HG03460 (cell line): Measurements from ENCODE around the gene SMAP1.

Source experiments
- ATAC-seq: cut with Tn5 transposase; IDR thresholded peaks from one replicate; pipeline ENCODE4 v1.9.1; 2021; ENCODE audit not compliant: unreplicated experiment

Gene SMAP1

GRCh38 chr6:70884074-70884983 lies 216.6 kb downstream of the SMAP1 start:
- ATAC-seq, result peak; percentile 81

- no peak for ATAC-seq
Measured at GRCh38 chr6:70886071-70886470, 218.4 kb downstream of the SMAP1 start.

DNA sequence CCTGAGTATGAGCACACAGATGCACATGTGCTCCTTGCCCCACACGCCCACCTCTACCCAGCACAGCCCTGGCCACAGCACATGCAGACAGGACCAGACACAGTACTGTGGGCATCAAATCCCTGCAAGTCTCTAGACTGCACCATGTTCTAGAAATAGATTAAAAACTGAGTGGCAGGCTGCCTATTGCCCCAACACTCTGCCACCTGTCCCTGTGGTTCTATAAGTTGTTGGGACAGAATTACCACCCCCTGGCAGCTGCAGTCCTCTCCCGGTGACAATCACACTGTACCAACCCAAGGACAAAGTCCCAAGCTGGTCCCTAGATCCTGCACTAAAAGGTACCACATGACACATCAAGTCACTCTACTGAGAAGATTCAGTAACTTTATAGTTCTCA lies 219.0 kb downstream of the SMAP1 start:
- ATAC-seq, result no peak

DNA sequence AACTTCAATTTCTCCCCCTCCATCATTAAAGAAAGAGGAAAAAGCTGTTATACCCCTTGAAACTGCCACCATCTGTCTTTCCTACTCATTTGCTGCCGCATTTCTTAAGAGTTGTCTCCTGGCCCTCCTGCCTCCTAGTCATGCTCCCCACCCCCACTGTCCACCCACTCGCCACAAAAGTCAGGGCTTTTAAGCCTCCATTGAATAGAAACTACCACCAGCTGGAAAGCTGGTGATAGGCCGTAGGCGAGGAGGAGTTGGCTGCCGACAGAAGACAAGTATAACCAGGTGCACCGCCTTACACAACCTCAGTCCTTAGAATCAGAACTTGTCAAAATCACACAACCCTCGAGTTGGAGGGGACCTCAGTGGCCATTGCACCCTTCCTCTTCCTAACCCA lies 221.6 kb downstream of the SMAP1 start:
- no peak for ATAC-seq

- ATAC-seq, result no peak
Measured at GRCh38 chr6:70894001-70894400, 226.3 kb downstream of the SMAP1 start.

- ATAC-seq, result no peak
Measured at GRCh38 chr6:70900047-70900446, 232.4 kb downstream of the SMAP1 start.

GRCh38 chr6:70901324-70901723 lies 233.6 kb downstream of the SMAP1 start:
- ATAC-seq, result no peak

DNA sequence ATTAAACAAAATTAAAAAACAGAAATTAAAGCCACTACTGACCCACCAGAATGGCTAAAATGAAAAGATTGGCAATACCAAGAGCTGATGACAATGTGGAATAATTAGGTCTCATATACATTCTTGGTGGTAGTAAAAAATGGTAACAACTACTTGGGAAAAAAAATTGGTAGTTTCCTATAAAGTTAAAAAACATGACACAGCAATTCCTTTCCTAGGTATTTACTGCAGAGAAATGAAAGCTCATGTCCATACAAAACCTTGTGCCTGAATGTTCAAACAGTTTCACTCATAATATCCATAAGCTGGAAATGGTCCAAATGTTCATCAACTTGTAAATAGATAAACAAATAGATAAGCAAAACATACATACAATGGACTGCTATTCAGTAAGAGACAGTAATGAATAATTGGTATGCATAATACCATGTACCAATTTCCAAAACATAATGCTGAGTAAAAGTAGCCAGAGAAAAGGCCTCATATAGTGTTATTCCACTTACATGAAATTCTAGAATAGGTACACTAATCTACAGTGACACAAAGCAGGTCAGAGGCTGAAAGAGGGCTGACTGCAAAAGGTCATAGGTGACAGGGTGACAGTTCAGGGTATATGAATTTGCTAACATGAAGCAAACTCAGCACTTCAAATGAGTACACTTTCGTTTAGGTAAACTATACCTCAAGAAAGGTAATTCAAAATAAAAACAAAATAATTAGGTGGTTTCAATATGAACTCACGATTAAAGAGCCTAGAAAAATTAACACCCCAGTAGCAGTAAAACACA lies 236.2 kb downstream of the SMAP1 start:
- no peak for ATAC-seq

GRCh38 chr6:70905742-70906141 lies 238.1 kb downstream of the SMAP1 start:
- ATAC-seq, result no peak
